Measurements from ENCODE around the gene KIF1B. TPM values are rescaled to one million over a fixed set of nuclear protein-coding genes. Genes with fewer than 3 reads are reported as not detected.

The KIF1B gene
- total and polyA plus RNA-seq, 2 experiments from 2014 or later: 22.2 to 56.2 TPM

GRCh38 chr1:10287023-10287645 lies 76.8 kb downstream of the KIF1B start:
- Histone ChIP-seq H3K9me3 (ENCODE audit: low read depth) (no peaks in the 10 kb centered on the region), H3K27me3 (no peaks in the 10 kb centered on the region), H3K4me3 (no peak overlapping the region), H3K27ac (peak overlapping the region; percentile 47), H3K4me1 (ENCODE audit: low read depth) (peaks cover 29% of the 10 kb centered on the region), H3K36me3 (peaks cover 41% of the 10 kb centered on the region)
- DNase-seq (ENCODE audit: low read depth in 1 of 2, low spot score in 1 of 2): no peak
- no peak for TF ChIP-seq CTCF (IDR thresholded peaks at IDR 0.05; ENCODE audit: low read depth, low read length)

- no peak overlapping the region for H3K4me3 ChIP-seq
- DNase-seq (ENCODE audit: low read depth in 1 of 2, low spot score in 1 of 2): no peak
- no peak for TF ChIP-seq CTCF (IDR thresholded peaks at IDR 0.05; ENCODE audit: low read depth, low read length)
- H3K9me3 ChIP-seq (ENCODE audit: low read depth): no peaks in the 10 kb centered on the region
- H3K4me1 ChIP-seq (ENCODE audit: low read depth): peaks cover 29% of the 10 kb centered on the region
- no peaks in the 10 kb centered on the region for H3K27me3 ChIP-seq
- H3K36me3 ChIP-seq: peaks cover 43% of the 10 kb centered on the region
- peak overlapping the region; percentile 47 for H3K27ac ChIP-seq
Measured at GRCh38 chr1:10288029-10288615, 77.8 kb downstream of the KIF1B start.

- Histone ChIP-seq H3K4me3 (no peak overlapping the region), H3K27me3 (no peaks in the 10 kb centered on the region), H3K9me3 (ENCODE audit: low read depth) (no peaks in the 10 kb centered on the region), H3K27ac (no peak overlapping the region), H3K4me1 (ENCODE audit: low read depth) (peaks cover 11% of the 10 kb centered on the region), H3K36me3 (peaks cover 54% of the 10 kb centered on the region)
- TF ChIP-seq CTCF (IDR thresholded peaks at IDR 0.05; ENCODE audit: low read depth, low read length): no peak
- no peak for DNase-seq (ENCODE audit: low read depth in 1 of 2, low spot score in 1 of 2)
Measured at GRCh38 chr1:10291705-10292104, 81.3 kb downstream of the KIF1B start.

GRCh38 chr1:10292188-10292587 lies 81.8 kb downstream of the KIF1B start:
- no peak for TF ChIP-seq CTCF (IDR thresholded peaks at IDR 0.05; ENCODE audit: low read depth, low read length)
- Histone ChIP-seq H3K27me3 (no peaks in the 10 kb centered on the region), H3K36me3 (peaks cover 59% of the 10 kb centered on the region), H3K4me3 (no peak overlapping the region), H3K27ac (no peak overlapping the region), H3K4me1 (ENCODE audit: low read depth) (peaks cover 11% of the 10 kb centered on the region), H3K9me3 (ENCODE audit: low read depth) (no peaks in the 10 kb centered on the region)
- DNase-seq (ENCODE audit: low read depth in 1 of 2, low spot score in 1 of 2): no peak

GRCh38 chr1:10295481-10296085 lies 85.2 kb downstream of the KIF1B start:
- Histone ChIP-seq H3K36me3 (peaks cover 74% of the 10 kb centered on the region), H3K4me1 (ENCODE audit: low read depth) (no peaks in the 10 kb centered on the region), H3K27me3 (no peaks in the 10 kb centered on the region), H3K4me3 (no peak overlapping the region), H3K9me3 (ENCODE audit: low read depth) (no peaks in the 10 kb centered on the region), H3K27ac (peak overlapping the region; percentile 10)
- no peak for DNase-seq (ENCODE audit: low read depth in 1 of 2, low spot score in 1 of 2)
- no peak for TF ChIP-seq CTCF (IDR thresholded peaks at IDR 0.05; ENCODE audit: low read depth, low read length)
